CD4-positive, alpha-beta T cell treated with Interleukin-12 subunit alpha and Interleukin-12 subunit beta, for 1 hour (primary cell): Measurements from ENCODE around the gene CLEC16A.

ENCODE experiments used
- DNase-seq: peaks from one replicate; pipeline ENCODE4 v3.0.0-alpha.2; 2020

CLEC16A gene

GRCh38 chr16:11164482-11165270 is 220.3 kb downstream of the CLEC16A start:
- DNase-seq: no peak

- no peak for DNase-seq
Measured at GRCh38 chr16:11165349-11165748, 221.0 kb downstream of the CLEC16A start.

- no peak for DNase-seq
Measured at GRCh38 chr16:11165894-11166665, 221.7 kb downstream of the CLEC16A start.

GRCh38 chr16:11167581-11167980 is 223.2 kb downstream of the CLEC16A start:
- no peak for DNase-seq

- DNase-seq: no peak
Measured at GRCh38 chr16:11168386-11169051, 224.2 kb downstream of the CLEC16A start.

GRCh38 chr16:11169641-11170040 is 225.3 kb downstream of the CLEC16A start:
- no peak for DNase-seq

GRCh38 chr16:11170201-11170600 is 225.8 kb downstream of the CLEC16A start:
- DNase-seq: no peak

GRCh38 chr16:11170696-11171447 is 226.5 kb downstream of the CLEC16A start:
- DNase-seq: no peak

GRCh38 chr16:11171448-11171709 is 227.0 kb downstream of the CLEC16A start:
- DNase-seq: no peak

GRCh38 chr16:11171757-11172299 is 227.5 kb downstream of the CLEC16A start:
- no peak for DNase-seq

- no peak for DNase-seq
Measured at GRCh38 chr16:11173426-11173825, 229.1 kb downstream of the CLEC16A start.

- no peak for DNase-seq
Measured at GRCh38 chr16:11174141-11174540, 229.8 kb downstream of the CLEC16A start.

- DNase-seq: no peak
Measured at GRCh38 chr16:11175106-11175786, 230.9 kb downstream of the CLEC16A start.

- DNase-seq: no peak
Measured at GRCh38 chr16:11175787-11176341, 231.5 kb downstream of the CLEC16A start.

- DNase-seq: no peak
Measured at GRCh38 chr16:11177578-11178160, 233.3 kb downstream of the CLEC16A start.

- DNase-seq: no peak
Measured at GRCh38 chr16:11178424-11178823, 234.1 kb downstream of the CLEC16A start.

- no peak for DNase-seq
Measured at GRCh38 chr16:11179574-11179973, 235.2 kb downstream of the CLEC16A start.

GRCh38 chr16:11180489-11180888 is 236.1 kb downstream of the CLEC16A start:
- no peak for DNase-seq

- DNase-seq: no peak
Measured at GRCh38 chr16:11181242-11181898, 237.0 kb downstream of the CLEC16A start.

- DNase-seq: peak; percentile 5
Measured at GRCh38 chr16:11181899-11182279, 237.5 kb downstream of the CLEC16A start.

- no peak for DNase-seq
Measured at GRCh38 chr16:11182411-11182810, 238.0 kb downstream of the CLEC16A start.
